NCI-H69 (cell line): ENCODE measurements around the gene RPS27.
A peak's percentile ranks its signal among the peaks of the same experiment; 100 is the strongest.
"Not testable (repeated sequence)": the region's sequence is repeated elsewhere in the genome, so short reads cannot be mapped to it uniquely, and the experiment has no call there.

ENCODE experiments used
- DNase-seq: peaks from one replicate; lab custom pipeline; 2025; lab: John Stamatoyannopoulos, UW

The RPS27 gene

GRCh38 chr1:153985941-153986761, 4.4 kb upstream of the RPS27 start, which contains the start of gene RAB13:
Gene RAB13, minus strand, starts transcription at chr1:153986339. Its CDS starts 103 bp downstream, at chr1:153986236.
- peak; percentile 92 for DNase-seq

GRCh38 chr1:153987621-153988020, 2.9 kb upstream of the RPS27 start:
- DNase-seq, result peak; percentile 25

- DNase-seq, result no peak
Measured at GRCh38 chr1:153991151-153991630, 629 bp downstream of the RPS27 start.

- DNase-seq, result no peak
Measured at GRCh38 chr1:153991806-153992205, 1.2 kb downstream of the RPS27 start.

- DNase-seq, result no peak
Measured at GRCh38 chr1:153995202-153995601, 4.6 kb downstream of the RPS27 start.

- no peak for DNase-seq
Measured at GRCh38 chr1:153995640-153996039, 5.1 kb downstream of the RPS27 start.

- DNase-seq, result not testable (repeated sequence)
Measured at GRCh38 chr1:153996882-153997281, 6.3 kb downstream of the RPS27 start.

GRCh38 chr1:154000420-154000819, 9.9 kb downstream of the RPS27 start:
- no peak for DNase-seq

GRCh38 chr1:154006136-154006535, 15.6 kb downstream of the RPS27 start:
- no peak for DNase-seq

GRCh38 chr1:154012129-154012528, 21.6 kb downstream of the RPS27 start:
- no peak for DNase-seq

- not testable (repeated sequence) for DNase-seq
Measured at GRCh38 chr1:154012543-154012942, 22.0 kb downstream of the RPS27 start.

GRCh38 chr1:154014154-154014907, 23.8 kb downstream of the RPS27 start:
- no peak for DNase-seq

- DNase-seq, result no peak
Measured at GRCh38 chr1:154019269-154019668, 28.7 kb downstream of the RPS27 start.

GRCh38 chr1:154019940-154020339, 29.4 kb downstream of the RPS27 start:
- DNase-seq, result no peak

- DNase-seq, result not testable (repeated sequence)
Measured at GRCh38 chr1:154033697-154034096, 43.1 kb downstream of the RPS27 start.
